GM19239 (cell line): ENCODE data around the gene CCDC107.
A peak's percentile ranks its signal among the peaks of the same experiment; 100 is the strongest.

Experiments used
- DNase-seq: peaks from one replicate; pipeline ENCODE4 v3.0.0; 2011; ENCODE audit warnings: low spot score; ENCODE audit not compliant: insufficient read length
- FAIRE-seq: peaks from 2 replicates; lab custom pipeline; 2011; peaks lifted over from hg19 to GRCh38; lab: Jason Lieb, UNC

CCDC107 gene

GRCh38 chr9:35696520-35697215, 38.6 kb downstream of the CCDC107 start:
- DNase-seq (peak; percentile 79), FAIRE-seq (peak; percentile 87)

- DNase-seq (no peak), FAIRE-seq (no peak)
These were observed 39.4 kb downstream of the CCDC107 start for GRCh38 chr9:35697486-35697885.

- FAIRE-seq: no peak
- no peak for DNase-seq
These were observed 40.1 kb downstream of the CCDC107 start for GRCh38 chr9:35698231-35698630.

- FAIRE-seq (no peak), DNase-seq (no peak)
These were observed 41.9 kb downstream of the CCDC107 start for GRCh38 chr9:35700031-35700430.

- DNase-seq (no peak), FAIRE-seq (no peak)
These were observed 42.9 kb downstream of the CCDC107 start for GRCh38 chr9:35700942-35701341.

DNA sequence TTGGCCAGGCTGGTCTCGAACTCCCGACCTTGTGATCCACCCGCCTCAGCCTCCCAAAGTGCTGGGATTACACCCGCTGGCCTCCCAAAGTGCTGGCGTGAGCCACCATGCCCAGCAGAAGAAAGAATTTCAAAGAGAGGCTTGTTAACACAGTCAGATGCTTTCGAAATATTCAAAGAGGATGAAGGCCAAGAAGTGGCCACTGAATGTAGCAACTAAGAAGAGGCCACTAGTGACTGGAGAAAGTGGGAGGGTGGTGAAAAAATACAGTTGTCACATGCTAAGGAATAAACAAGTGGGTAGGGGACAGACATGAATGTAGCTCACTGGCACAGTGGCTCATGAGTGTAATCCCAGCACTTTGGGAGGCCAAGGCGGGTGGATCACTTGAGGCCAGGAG, 44.6 kb downstream of the CCDC107 start:
- DNase-seq (no peak), FAIRE-seq (no peak)

- FAIRE-seq (no peak), DNase-seq (no peak)
These were observed 46.0 kb downstream of the CCDC107 start for GRCh38 chr9:35703906-35704672.

DNA sequence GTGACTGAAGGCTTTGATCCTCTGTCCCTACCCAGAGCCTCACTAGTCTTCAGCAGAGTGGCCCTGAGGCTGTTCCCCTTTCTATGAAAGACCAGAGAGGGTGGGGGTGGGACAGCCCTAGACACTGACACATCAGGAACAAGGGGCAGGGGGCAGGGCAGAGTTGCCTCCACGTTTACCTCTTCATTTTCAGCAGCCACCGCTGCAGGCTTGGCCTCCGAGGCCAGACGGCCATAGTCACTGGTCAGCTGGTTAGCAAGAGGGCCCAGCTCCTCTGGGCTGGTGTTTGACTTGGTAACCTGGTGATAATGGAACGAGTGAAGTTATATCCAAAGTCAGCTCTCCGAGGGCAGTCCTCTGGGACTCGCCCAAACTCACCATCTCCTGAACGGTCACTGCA, 47.3 kb downstream of the CCDC107 start:
- no peak for DNase-seq
- no peak for FAIRE-seq

- DNase-seq: no peak
- FAIRE-seq: no peak
These were observed 47.8 kb downstream of the CCDC107 start for GRCh38 chr9:35705836-35706430.

GRCh38 chr9:35706951-35707350, 48.9 kb downstream of the CCDC107 start:
- DNase-seq (no peak), FAIRE-seq (no peak)

DNA sequence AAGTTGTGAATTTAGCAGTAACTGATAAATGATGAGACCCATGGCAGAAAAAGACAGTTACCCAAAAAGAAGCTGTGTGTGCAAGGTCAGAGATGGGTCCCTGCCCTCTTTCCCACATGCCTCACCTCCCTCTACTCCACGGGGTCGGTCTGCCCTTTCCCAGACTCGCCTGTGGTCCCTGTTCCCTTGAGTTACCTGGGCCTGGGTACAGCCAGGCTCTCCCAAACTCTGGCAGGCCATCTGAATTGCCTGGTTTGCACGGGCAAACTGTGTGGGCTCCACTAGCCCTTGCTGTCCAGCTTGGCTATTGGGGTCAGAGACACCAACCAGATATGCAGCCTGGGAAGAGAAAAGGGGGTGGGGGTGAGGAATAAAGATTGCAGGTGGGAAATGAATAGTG, 50.1 kb downstream of the CCDC107 start:
- FAIRE-seq (no peak), DNase-seq (no peak)

GRCh38 chr9:35710818-35711500, 52.9 kb downstream of the CCDC107 start:
- DNase-seq (no peak), FAIRE-seq (no peak)
